CD14-positive monocyte (primary cell): ENCODE measurements around the gene EPS8L3. TPM values are rescaled to one million over a fixed set of nuclear protein-coding genes. Genes with fewer than 3 reads are reported as not detected.

Experiments used
- DNase-seq, 3 donors: peaks; one replicate each; pipeline ENCODE4 v3.0.0-alpha.2; 2011 to 2022
- H2AFZ ChIP-seq: 2 replicates; pipeline ENCODE4 v1.6.0; 2012; ENCODE audit warnings: mild to moderate bottlenecking, low read depth, low read length, inconsistent platforms; ENCODE audit not compliant: insufficient read depth, poor library complexity, severe bottlenecking
- H3K27ac ChIP-seq, 2 donors: 1 replicate in 1 of 2; 2 replicates in 1 of 2; pipeline ENCODE4 v1.5.1; 2012 to 2013; ENCODE audit warnings: low read length in 2 of 2, control low read depth in 1 of 2, inconsistent platforms in 1 of 2, low read depth in 1 of 2, mild to moderate bottlenecking in 1 of 2
- H3K27me3 ChIP-seq, 2 donors: one replicate each; pipeline versions ENCODE4 v1.6.0 to v1.6.1; 2011 to 2013; ENCODE audit warnings: low read length in 2 of 2; ENCODE audit not compliant: control insufficient read depth in 2 of 2, insufficient read depth in 2 of 2
- H3K36me3 ChIP-seq, 2 donors: replicated peaks in 1 of 2; 1 replicate in 1 of 2; 2 replicates in 1 of 2; pipeline versions ENCODE4 v1.5.1 to v1.6.1; 2012 to 2013; ENCODE audit warnings: low read length in 2 of 2, control low read depth in 1 of 2, inconsistent platforms in 1 of 2, mild to moderate bottlenecking in 1 of 2; ENCODE audit not compliant: insufficient read depth in 2 of 2, control insufficient read depth in 1 of 2
- H3K4me1 ChIP-seq, 2 donors: 1 replicate in 1 of 2; 2 replicates in 1 of 2; pipeline versions ENCODE4 v1.5.1 to v1.6.1; 2012 to 2013; ENCODE audit warnings: low read length in 2 of 2, control low read depth in 1 of 2, inconsistent platforms in 1 of 2, mild to moderate bottlenecking in 1 of 2, moderate library complexity in 1 of 2; ENCODE audit not compliant: insufficient read depth in 2 of 2, control insufficient read depth in 1 of 2
- H3K4me2 ChIP-seq: replicated peaks from 2 replicates; pipeline ENCODE3; 2012; ENCODE audit warnings: low read length, moderate library complexity, mild to moderate bottlenecking; ENCODE audit not compliant: poor library complexity, severe bottlenecking; ENCODE audit errors: extremely low read depth
- H3K4me3 ChIP-seq, 3 experiments: fragments of 200-600 bp in 1 of 3; sonication (generic) in 1 of 3; replicated peaks in 1 of 3; 1 replicate in 2 of 3; 2 replicates in 1 of 3; pipeline ENCODE4 v1.5.1; 2011 to 2013; ENCODE audit warnings: low read length in 3 of 3, mild to moderate bottlenecking in 3 of 3, control low read depth in 2 of 3, low read depth in 2 of 3, inconsistent platforms in 1 of 3, moderate library complexity in 1 of 3
- H3K79me2 ChIP-seq: 2 replicates; pipeline ENCODE4 v1.6.0; 2012; ENCODE audit warnings: mild to moderate bottlenecking, control low read depth, inconsistent platforms, low read length, moderate library complexity; ENCODE audit not compliant: insufficient read depth
- H3K9ac ChIP-seq: 2 replicates; pipeline ENCODE4 v1.6.0; 2017; ENCODE audit warnings: low read length, mild to moderate bottlenecking; ENCODE audit not compliant: insufficient read depth, poor library complexity, severe bottlenecking
- H3K9me3 ChIP-seq, 2 donors: replicated peaks in 1 of 2; 1 replicate in 1 of 2; 2 replicates in 1 of 2; pipeline versions ENCODE4 v1.5.1 to v1.6.1; 2012 to 2013; ENCODE audit warnings: low read length in 2 of 2, control low read depth in 1 of 2; ENCODE audit not compliant: control insufficient read depth in 1 of 2, insufficient read depth in 1 of 2
- H4K20me1 ChIP-seq: 2 replicates; pipeline ENCODE4 v1.6.0; 2012; ENCODE audit warnings: mild to moderate bottlenecking, low read length, control low read depth, moderate library complexity; ENCODE audit not compliant: insufficient read depth
- H3K27ac Mint-ChIP-seq, 7 donors: one replicate each; pipeline ENCODE4 v1.8.0; 2020; ENCODE audit warnings: mild to moderate bottlenecking in 7 of 7, mixed read lengths in 7 of 7, moderate library complexity in 6 of 7, inconsistent platforms in 2 of 7
- H3K27me3 Mint-ChIP-seq, 3 donors: one replicate each; pipeline ENCODE4 v1.8.0; 2021 to 2022; ENCODE audit warnings: low read depth in 3 of 3, mild to moderate bottlenecking in 3 of 3, mixed read lengths in 3 of 3, moderate library complexity in 3 of 3, inconsistent platforms in 1 of 3
- H3K36me3 Mint-ChIP-seq, 2 donors: one replicate each; pipeline ENCODE4 v1.8.0; 2020; ENCODE audit warnings: mixed read lengths in 2 of 2, inconsistent platforms in 1 of 2, mild to moderate bottlenecking in 1 of 2
- H3K4me1 Mint-ChIP-seq: one replicate; pipeline ENCODE4 v1.8.0; 2020; ENCODE audit warnings: mild to moderate bottlenecking, mixed read lengths
- H3K4me3 Mint-ChIP-seq, 2 donors: one replicate each; pipeline ENCODE4 v1.8.0; 2020; ENCODE audit warnings: mild to moderate bottlenecking in 2 of 2, mixed read lengths in 2 of 2, moderate library complexity in 1 of 2
- H3K9me3 Mint-ChIP-seq, 7 donors: one replicate each; pipeline ENCODE4 v1.8.0; 2020 to 2022; ENCODE audit warnings: mixed read lengths in 7 of 7, mild to moderate bottlenecking in 6 of 7, moderate library complexity in 6 of 7, inconsistent platforms in 2 of 7
- CTCF ChIP-seq: fragments of 200-600 bp; IDR thresholded peaks from one replicate; pipeline ENCODE4 v1.8.0; 2022; ENCODE audit warnings: antibody characterized with exemption, mild to moderate bottlenecking
- WGBS: methylation state at CpG from one replicate; pipeline ENCODE4 v1.1.5; 2013; ENCODE audit warnings: missing lambda C conversion rate; ENCODE audit not compliant: insufficient coverage; 5-methylcytosine and 5-hydroxymethylcytosine counted together
- intact Hi-C, 2 donors: fragments of 100-400 bp; cut with micrococcal nuclease; formaldehyde crosslinking; loops; one replicate each; pipeline versions ENCODE4 v1.15.0 to v1.15.1; 2023
- polyA plus RNA-seq, 3 donors: library from polyadenylated mRNA; depleted of rRNA in 1 of 3; unstranded in 2 of 3; stranded (reverse) in 1 of 3; fragments of 300-500 nt in 2 of 3; fragments of >200 nt in 1 of 3; fragmentation: Illumina TruSeq in 2 of 3; gene quantifications; 1 replicate in 2 of 3; 2 replicates in 1 of 3; pipeline ENCODE4 v1.2.3, GENCODE V29; 2012 to 2021

The EPS8L3 gene
- polyA plus RNA-seq, 3 donors = not detected

- no peaks in the 10 kb centered on the region for H3K9me3 ChIP-seq
- peak; percentile 82 to 88 (median 85) for DNase-seq
- H3K27me3 ChIP-seq = no peaks in the 10 kb centered on the region
- Mint-ChIP-seq H3K27me3 (peaks cover 4 to 20% (median 14%) of the 10 kb centered on the region in 3 donors), H3K4me3 (peak overlapping the region in 1 of 2 donors; percentile 1), H3K4me1 (peaks cover 59% of the 10 kb centered on the region), H3K36me3 (peaks cover 0 to 2% of the 10 kb centered on the region in 2 donors), H3K9me3 (no peaks in the 10 kb centered on the region), H3K27ac (peak overlapping the region in 6 of 7 donors; percentile 33 to 86 (median 68))
- peak overlapping the region; percentile 6 for H3K4me2 ChIP-seq
- H4K20me1 ChIP-seq = no peaks in the 10 kb centered on the region
- WGBS = 24% methylated on average over 10 of the region's 12 CpGs
- H3K79me2 ChIP-seq = no peaks in the 10 kb centered on the region
- TF ChIP-seq CTCF = peak; percentile 74
- H3K27ac ChIP-seq = no peak overlapping the region
- H3K36me3 ChIP-seq = no peaks in the 10 kb centered on the region
- intact Hi-C loops = loop anchor here in 1 of 2 donors (5.0 kb wide), 1 partner anchor 36 kb away; no protein-coding TSS in a partner anchor
- H3K4me3 ChIP-seq = no peak overlapping the region
- H3K9ac ChIP-seq = no peak overlapping the region
- H3K4me1 ChIP-seq = peaks cover 49 to 61% of the 10 kb centered on the region in 2 donors
- peak overlapping the region; percentile 55 for H2AFZ ChIP-seq
Measured at GRCh38 chr1:109790735-109791494, 27.2 kb upstream of the EPS8L3 start.

- peaks cover 59% of the 10 kb centered on the region for H3K4me1 Mint-ChIP-seq
Measured at GRCh38 chr1:109790329-109790728, 26.6 kb upstream of the EPS8L3 start.

More at GRCh38 chr1:109790329-109790728, 26.6 kb upstream of the EPS8L3 start:
- Histone ChIP-seq H3K4me2 (peak overlapping the region; percentile 6), H3K27ac (no peak overlapping the region), H2AFZ (no peak overlapping the region), H3K27me3 (no peaks in the 10 kb centered on the region), H3K9ac (no peak overlapping the region), H3K4me3 (no peak overlapping the region), H3K4me1 (peaks cover 49 to 61% of the 10 kb centered on the region in 2 donors), H3K36me3 (no peaks in the 10 kb centered on the region), H4K20me1 (no peaks in the 10 kb centered on the region), H3K9me3 (no peaks in the 10 kb centered on the region), H3K79me2 (no peaks in the 10 kb centered on the region)
- Mint-ChIP-seq H3K27ac (peak overlapping the region in 5 of 7 donors; percentile 8 to 86 (median 53)), H3K27me3 (peaks cover 4 to 20% (median 14%) of the 10 kb centered on the region in 3 donors), H3K9me3 (no peaks in the 10 kb centered on the region), H3K36me3 (peaks cover 0 to 2% of the 10 kb centered on the region in 2 donors), H3K4me3 (peak overlapping the region in 1 of 2 donors; percentile 1)
- 17% methylated on average over 2 of the region's 2 CpGs for WGBS
- no peak for TF ChIP-seq CTCF
- DNase-seq = no peak
- intact Hi-C loops = loop anchor here in 1 of 2 donors (5.0 kb wide), 1 partner anchor 37 kb away; no protein-coding TSS in a partner anchor
